Astrocyte (in vitro differentiated cells and primary cell): ENCODE results near the gene EFNB2. TPM values are rescaled to one million over a fixed set of nuclear protein-coding genes. Genes with fewer than 3 reads are reported as not detected.

Experiments
- DNase-seq: peaks from one replicate; pipeline ENCODE4 v3.0.0-alpha.2; 2010; ENCODE audit warnings: low read depth
- FAIRE-seq: peaks from 2 replicates; lab custom pipeline; 2011; peaks lifted over from hg19 to GRCh38; lab: Jason Lieb, UNC
- H2AFZ ChIP-seq: 2 replicates; pipeline ENCODE4 v1.6.0; 2012; ENCODE audit warnings: low read depth, low read length, inconsistent platforms
- H3K27ac ChIP-seq: 2 replicates; pipeline ENCODE4 v1.5.1; 2011; ENCODE audit warnings: low read depth, low read length, inconsistent platforms
- H3K27me3 ChIP-seq: 2 replicates; pipeline ENCODE4 v1.6.0; 2011; ENCODE audit warnings: low read length, inconsistent platforms; ENCODE audit not compliant: insufficient read depth
- H3K36me3 ChIP-seq: 2 replicates; pipeline ENCODE4 v1.5.1; 2011; ENCODE audit warnings: low read length, inconsistent platforms; ENCODE audit not compliant: insufficient read depth
- H3K4me1 ChIP-seq: 2 replicates; pipeline ENCODE4 v1.5.1; 2011; ENCODE audit warnings: low read length, inconsistent platforms; ENCODE audit not compliant: insufficient read depth
- H3K4me2 ChIP-seq: 2 replicates; pipeline ENCODE4 v1.6.0; 2012; ENCODE audit warnings: low read length, inconsistent platforms
- H3K4me3 ChIP-seq: 2 replicates; pipeline ENCODE4 v1.5.1; 2011; ENCODE audit warnings: low read depth, mild to moderate bottlenecking, low read length, inconsistent platforms; ENCODE audit not compliant: insufficient read depth
- H3K79me2 ChIP-seq: 2 replicates; pipeline ENCODE4 v1.6.0; 2012; ENCODE audit warnings: mild to moderate bottlenecking, low read length, inconsistent platforms; ENCODE audit not compliant: insufficient read depth
- H3K9ac ChIP-seq: 2 replicates; pipeline ENCODE4 v1.6.0; 2012; ENCODE audit warnings: mild to moderate bottlenecking, low read length, inconsistent platforms
- H3K9me3 ChIP-seq: 2 replicates; pipeline ENCODE4 v1.5.1; 2012; ENCODE audit warnings: low read depth, mild to moderate bottlenecking, low read length, inconsistent platforms; ENCODE audit not compliant: insufficient read depth
- H4K20me1 ChIP-seq: 2 replicates; pipeline ENCODE4 v1.6.0; 2012; ENCODE audit warnings: low read length, inconsistent platforms; ENCODE audit not compliant: insufficient read depth
- H3K27ac Mint-ChIP-seq: one replicate; pipeline ENCODE4 v1.8.0; 2021; ENCODE audit warnings: mild to moderate bottlenecking, mixed read lengths; ENCODE audit not compliant: unreplicated experiment
- H3K27me3 Mint-ChIP-seq: one replicate; pipeline ENCODE4 v1.8.0; 2021; ENCODE audit warnings: low read depth, mixed read lengths; ENCODE audit not compliant: unreplicated experiment
- H3K36me3 Mint-ChIP-seq: one replicate; pipeline ENCODE4 v1.8.0; 2021; ENCODE audit warnings: low read depth, mixed read lengths; ENCODE audit not compliant: unreplicated experiment
- H3K4me1 Mint-ChIP-seq: one replicate; pipeline ENCODE4 v1.8.0; 2021; ENCODE audit warnings: low read depth, mixed read lengths; ENCODE audit not compliant: unreplicated experiment
- H3K4me3 Mint-ChIP-seq: one replicate; pipeline ENCODE4 v1.8.0; 2021; ENCODE audit warnings: mild to moderate bottlenecking, moderate library complexity, mixed read lengths; ENCODE audit not compliant: unreplicated experiment
- H3K9me3 Mint-ChIP-seq: one replicate; pipeline ENCODE4 v1.8.0; 2021; ENCODE audit warnings: mild to moderate bottlenecking, mixed read lengths; ENCODE audit not compliant: unreplicated experiment
- CTCF ChIP-seq: IDR thresholded peaks from 2 replicates; pipeline ENCODE4 v1.5.1; 2011; ENCODE audit warnings: low read depth, mild to moderate bottlenecking, inconsistent platforms, low read length, moderate library complexity; ENCODE audit not compliant: insufficient read depth
- EZH2 ChIP-seq: IDR thresholded peaks from 2 replicates; pipeline ENCODE4 v1.6.1; 2012; ENCODE audit warnings: mild to moderate bottlenecking, low read length, inconsistent platforms; ENCODE audit not compliant: insufficient read depth
- total RNA-seq: library from RNA; stranded (reverse); gene quantifications from 2 replicates; pipeline ENCODE4 v1.2.1, GENCODE V29; 2021

The EFNB2 gene
- total RNA-seq, 1 donor from 2014 or later: 93.2 TPM

DNA sequence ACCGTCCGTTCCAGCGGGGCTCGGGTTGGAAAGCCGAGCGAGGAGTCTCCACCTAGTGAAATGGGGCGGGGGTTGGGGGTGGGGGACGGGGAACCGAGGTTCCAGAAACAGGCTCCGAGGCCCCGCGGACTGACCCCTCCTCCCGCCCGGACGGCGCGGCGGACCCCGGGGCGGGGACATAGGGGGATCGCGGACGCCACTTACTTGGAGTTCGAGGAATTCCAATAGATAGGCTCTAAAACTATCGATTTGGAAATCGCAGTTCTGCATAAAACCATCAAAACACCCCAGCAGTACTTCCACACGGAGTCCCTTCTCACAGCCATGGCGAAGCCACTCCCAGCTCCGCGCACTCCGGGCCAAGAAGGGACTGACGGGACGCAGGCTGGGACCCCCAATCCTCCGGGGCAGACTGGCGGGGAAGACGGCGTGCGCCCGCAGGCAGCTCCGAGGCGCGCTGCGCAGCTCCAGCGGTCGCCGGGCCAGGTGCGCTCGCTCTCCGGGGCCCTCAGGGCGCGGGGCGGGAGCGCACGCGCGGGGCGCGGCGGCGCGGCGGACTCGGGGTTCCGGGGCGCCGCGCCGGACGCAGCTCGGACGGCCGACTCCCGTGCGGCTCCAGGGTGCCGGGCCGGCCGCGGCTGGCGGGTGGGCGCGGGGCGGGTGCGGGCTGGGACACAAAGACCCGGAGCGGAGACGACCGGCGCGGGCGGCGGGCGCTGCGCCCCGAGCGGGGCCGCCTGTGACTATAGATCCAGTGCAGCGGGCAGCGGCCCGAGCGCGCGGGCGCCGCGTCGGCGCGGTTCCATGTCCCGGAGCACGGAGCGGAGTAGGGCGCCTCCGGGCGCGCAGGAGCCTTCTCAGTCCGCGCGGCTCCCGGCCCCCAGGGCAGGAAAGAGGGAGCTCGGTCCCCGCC lies 567 bp downstream of the EFNB2 start:
- no peaks in the 10 kb centered on the region for H3K9me3 Mint-ChIP-seq
- peak; percentile 35 for DNase-seq
- FAIRE-seq: no peak
- H3K4me2 ChIP-seq: peak overlapping the region; percentile 93
- H3K9me3 ChIP-seq: no peaks in the 10 kb centered on the region
- no peaks in the 10 kb centered on the region for H3K36me3 ChIP-seq
- peaks cover 21% of the 10 kb centered on the region for H3K4me1 ChIP-seq
- peak overlapping the region; percentile 87 for H3K27ac ChIP-seq
- no peaks in the 10 kb centered on the region for H3K36me3 Mint-ChIP-seq
- peaks cover 46% of the 10 kb centered on the region for H4K20me1 ChIP-seq
- peak overlapping the region; percentile 92 for H3K4me3 Mint-ChIP-seq
- no peaks in the 10 kb centered on the region for H3K27me3 ChIP-seq
- H3K4me3 ChIP-seq: peak overlapping the region; percentile 96
- H3K27me3 Mint-ChIP-seq: no peaks in the 10 kb centered on the region
- TF ChIP-seq EZH2 (no peak), CTCF (no peak)
- peak overlapping the region; percentile 72 for H3K27ac Mint-ChIP-seq
- H3K9ac ChIP-seq: peak overlapping the region; percentile 96
- peaks cover 10% of the 10 kb centered on the region for H3K4me1 Mint-ChIP-seq
- H2AFZ ChIP-seq: no peak overlapping the region
- peaks cover 56% of the 10 kb centered on the region for H3K79me2 ChIP-seq

DNA sequence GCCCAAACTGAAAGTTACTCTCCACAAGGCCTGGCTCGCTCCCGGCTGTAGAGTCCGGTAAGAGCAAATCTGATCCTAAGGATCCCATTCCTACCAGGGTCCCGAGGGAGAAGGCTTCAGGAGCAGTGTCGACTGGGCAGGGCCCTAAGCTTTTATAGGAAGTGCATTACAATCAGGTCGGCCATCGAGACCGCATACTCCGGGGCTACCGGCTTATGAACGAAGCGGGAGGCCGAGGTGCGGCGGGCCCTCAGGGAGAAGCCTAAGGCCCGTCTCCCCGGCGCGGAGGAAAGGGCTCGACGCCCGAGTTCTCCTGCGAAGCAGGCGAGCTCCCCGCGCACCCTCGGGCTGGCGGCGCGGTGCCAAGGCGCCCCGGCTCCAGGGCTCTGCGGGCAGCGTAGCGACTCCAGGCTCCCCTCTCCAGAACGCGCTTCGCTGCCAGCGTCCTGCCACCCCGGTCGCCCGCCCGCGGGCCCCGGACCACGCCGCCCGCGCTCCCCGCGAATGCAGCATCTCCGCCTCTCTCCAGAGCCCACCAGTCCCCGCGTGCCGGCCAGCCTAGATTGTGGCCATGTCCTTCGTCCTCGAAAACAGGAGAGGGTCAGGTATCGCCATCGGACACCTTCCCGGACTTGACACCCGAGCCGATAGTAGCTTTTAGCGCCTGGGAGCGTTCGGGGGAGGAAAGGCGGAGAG lies 1.4 kb downstream of the EFNB2 start:
- Histone ChIP-seq H3K4me3 (peak overlapping the region; percentile 96), H3K27me3 (no peaks in the 10 kb centered on the region), H2AFZ (peak overlapping the region; percentile 42), H3K79me2 (peaks cover 64% of the 10 kb centered on the region), H3K4me1 (peaks cover 25% of the 10 kb centered on the region), H3K9me3 (no peaks in the 10 kb centered on the region), H3K4me2 (peak overlapping the region; percentile 93), H4K20me1 (peaks cover 50% of the 10 kb centered on the region), H3K36me3 (no peaks in the 10 kb centered on the region), H3K27ac (peak overlapping the region; percentile 87), H3K9ac (peak overlapping the region; percentile 96)
- H3K27ac Mint-ChIP-seq: peak overlapping the region; percentile 93
- H3K36me3 Mint-ChIP-seq: no peaks in the 10 kb centered on the region
- peak overlapping the region; percentile 99 for H3K4me3 Mint-ChIP-seq
- DNase-seq: peak; percentile 74
- no peak for TF ChIP-seq EZH2
- TF ChIP-seq CTCF: no peak
- H3K27me3 Mint-ChIP-seq: no peaks in the 10 kb centered on the region
- FAIRE-seq: no peak
- H3K9me3 Mint-ChIP-seq: no peaks in the 10 kb centered on the region
- H3K4me1 Mint-ChIP-seq: peaks cover 17% of the 10 kb centered on the region
